Measurements from ENCODE around the gene LMO1. TPM values are rescaled to one million over a fixed set of nuclear protein-coding genes. Genes with fewer than 3 reads are reported as not detected.

Gene LMO1
- total RNA-seq: not detected in 2 replicates
- not detected for polyA plus RNA-seq (2012)

DNA sequence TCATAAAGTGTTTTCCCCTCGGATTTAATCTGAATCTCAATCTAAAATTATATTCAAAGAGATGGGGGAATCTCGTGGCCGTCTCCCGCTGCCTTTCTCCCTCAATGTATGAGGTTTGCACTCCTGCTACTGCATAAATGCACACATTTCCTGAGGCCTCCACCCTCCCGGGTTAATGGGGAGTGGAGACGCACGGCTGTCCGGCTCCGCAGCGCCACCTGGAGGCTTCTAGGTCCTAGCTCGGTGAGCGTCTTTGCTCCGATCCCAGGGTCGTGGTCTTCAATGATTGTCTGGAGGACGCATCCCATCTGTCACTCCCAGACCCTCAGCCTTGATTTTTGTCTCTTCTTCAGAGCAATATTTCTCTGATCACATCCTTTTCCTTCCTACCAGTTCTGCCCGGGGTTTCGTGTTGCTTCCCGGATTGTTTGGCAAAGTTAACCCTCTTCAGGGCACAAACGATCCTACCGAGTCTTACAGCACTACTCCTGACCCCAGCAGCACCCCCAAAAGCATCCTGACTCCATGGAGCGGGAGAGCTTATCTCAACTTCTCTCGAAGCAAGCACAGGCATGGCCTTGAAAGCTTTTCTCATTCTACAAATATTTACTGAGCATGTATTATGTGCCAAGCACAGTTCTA, at the start of gene LMO1:
Gene LMO1, minus strand, starts transcription at position 110 of the 642 bp plus-strand sequence. CDS start 516 bp downstream, outside the sequence.
- DNase-seq (ENCODE audit: low read depth): peak; percentile 67

DNA sequence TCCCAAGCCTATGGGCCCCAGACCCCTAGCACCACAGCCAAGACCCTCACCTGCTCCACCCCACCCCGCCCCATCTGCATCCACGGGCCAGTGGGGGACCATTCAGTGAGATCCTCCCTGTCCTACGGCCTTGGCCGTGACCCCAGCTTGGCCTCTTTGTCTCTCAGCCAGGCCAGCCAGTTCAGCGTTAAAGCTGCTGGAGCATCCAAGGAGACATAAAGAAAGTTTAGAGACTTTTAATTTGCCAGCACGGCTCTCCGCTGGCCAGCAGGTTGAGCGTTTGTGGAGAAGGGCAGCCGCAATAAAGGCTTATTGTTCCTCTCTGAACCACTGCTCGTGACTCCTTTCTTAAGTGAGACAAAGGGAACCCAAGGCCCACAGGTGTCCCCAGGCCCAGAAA, 49.3 kb upstream of the LMO1 start:
- no peak for DNase-seq (ENCODE audit: low read depth)

DNA sequence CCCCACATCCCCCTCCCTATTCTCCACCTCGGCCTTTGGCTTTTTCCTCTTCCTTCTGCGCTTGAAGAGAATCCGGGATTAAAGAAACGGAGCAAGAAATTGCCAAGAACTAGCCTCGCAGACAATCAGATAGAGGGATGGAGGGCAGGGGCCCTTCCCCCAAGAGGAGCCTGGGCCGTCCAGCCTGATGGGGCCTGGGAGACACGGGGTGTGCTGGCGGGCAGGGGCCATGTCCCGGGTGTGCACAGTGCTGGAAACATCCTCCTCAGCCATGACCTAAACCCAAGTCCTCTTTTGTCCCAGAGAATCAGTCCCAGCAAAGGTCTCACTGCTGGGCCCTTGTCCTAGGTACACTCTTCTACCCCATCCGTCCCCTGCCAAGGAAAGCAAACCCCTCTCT, 47.7 kb upstream of the LMO1 start:
- DNase-seq (ENCODE audit: low read depth): no peak

DNA sequence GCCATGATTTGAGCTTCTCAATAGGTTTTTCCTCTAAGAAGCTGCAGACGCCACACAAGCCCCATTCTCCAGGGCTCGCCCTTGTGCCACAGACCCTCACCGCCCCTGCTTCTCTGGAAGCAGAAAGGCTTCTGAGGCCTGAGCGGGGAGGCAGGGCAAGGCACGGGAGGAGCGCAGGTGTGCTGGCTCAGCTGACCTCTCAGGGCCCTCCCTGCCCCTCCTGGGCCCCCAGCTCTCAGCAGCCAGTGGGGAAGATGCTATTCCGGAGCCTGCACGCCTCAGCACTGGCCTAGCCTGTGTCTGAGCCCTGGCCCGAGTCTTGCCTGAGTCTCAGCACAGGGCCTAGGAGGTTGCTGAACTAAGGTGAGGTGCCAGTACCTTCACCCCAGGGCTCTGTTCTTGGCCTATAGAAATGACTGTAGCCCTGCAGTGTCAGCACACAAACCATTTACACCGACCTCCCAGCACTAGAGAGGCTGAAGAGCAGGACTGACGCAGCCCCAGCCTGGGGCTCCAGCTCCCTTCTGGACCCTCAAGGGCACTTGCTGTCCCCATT, 47.1 kb upstream of the LMO1 start:
- DNase-seq (ENCODE audit: low read depth): no peak

DNA sequence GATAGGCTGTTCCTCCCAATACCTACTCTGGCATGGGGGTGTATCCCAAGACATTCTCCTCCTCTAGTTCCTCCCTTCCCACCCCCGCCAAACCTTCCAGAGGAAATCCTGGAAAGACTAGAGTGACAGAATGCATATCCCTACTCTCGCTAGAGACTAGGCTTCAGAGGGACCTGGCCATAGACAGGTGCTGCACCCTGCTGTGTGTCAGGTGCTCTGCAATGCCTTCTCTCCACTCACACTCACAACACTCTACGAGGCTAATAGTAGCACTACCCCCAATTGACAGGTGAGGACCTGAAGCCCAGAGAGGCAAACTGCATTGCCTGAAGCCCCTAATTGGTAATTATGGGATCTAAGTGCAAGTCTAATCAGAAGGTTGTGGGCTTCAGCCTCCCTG, 46.2 kb upstream of the LMO1 start:
- DNase-seq (ENCODE audit: low read depth): no peak

DNA sequence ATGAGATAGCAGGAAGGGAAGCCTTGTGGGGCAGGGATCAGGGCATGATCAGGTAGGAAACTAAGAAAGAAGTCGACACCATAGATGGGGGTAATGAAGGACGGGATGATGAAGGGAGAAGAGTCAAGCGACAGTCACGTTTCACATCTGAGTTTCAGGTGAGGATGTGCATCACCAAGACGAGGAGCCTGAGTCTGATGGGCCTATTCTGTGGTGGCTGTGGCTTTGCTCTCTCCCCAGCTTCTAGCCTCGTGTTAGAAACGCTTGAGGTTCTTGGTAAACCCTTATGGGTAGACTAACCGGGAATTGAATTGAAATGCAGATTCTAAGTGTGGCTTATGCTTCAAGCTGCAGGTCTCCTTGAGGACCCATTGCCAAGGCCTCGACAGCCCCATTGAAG, 45.6 kb upstream of the LMO1 start:
- no peak for DNase-seq (ENCODE audit: low read depth)

DNA sequence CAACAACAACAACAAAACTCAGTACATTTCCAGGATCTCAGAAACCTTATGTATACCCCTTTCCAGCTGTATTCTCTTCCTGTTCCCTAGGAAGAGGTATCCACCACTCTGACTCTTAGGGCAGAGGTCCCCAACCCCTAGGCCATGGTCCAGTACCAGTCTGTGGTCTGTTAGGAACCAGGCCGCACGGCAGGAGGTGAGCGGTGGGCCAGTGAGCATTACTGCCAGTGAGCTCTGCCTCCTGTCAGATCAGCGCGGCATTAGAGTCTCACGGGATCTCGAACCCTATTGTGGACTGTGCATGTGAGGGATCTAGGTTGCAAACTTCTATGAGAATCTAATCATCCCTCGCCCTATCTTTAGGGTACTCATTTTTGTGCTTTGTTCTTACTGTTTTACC, 43.9 kb upstream of the LMO1 start:
- no peak for DNase-seq (ENCODE audit: low read depth)

DNA sequence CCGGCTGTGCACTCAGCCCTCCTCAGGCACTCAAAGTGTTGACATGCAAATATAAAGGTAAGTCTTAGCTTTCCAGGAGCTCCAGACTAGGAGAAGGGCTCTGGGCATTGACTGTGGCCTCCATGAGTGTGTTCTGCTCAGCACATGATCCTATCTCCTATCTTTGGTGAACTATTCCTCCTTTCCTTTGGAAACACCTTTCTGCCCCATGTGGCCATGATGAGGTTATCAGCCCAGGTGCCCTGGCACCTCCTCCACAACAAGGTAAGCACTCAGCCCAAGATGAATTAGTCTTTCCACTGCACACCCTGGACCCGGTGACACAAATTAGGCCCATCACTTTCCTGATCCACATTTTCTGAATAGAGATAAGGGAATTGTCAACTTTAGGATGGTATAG, 37.9 kb upstream of the LMO1 start:
- no peak for DNase-seq (ENCODE audit: low read depth)

DNA sequence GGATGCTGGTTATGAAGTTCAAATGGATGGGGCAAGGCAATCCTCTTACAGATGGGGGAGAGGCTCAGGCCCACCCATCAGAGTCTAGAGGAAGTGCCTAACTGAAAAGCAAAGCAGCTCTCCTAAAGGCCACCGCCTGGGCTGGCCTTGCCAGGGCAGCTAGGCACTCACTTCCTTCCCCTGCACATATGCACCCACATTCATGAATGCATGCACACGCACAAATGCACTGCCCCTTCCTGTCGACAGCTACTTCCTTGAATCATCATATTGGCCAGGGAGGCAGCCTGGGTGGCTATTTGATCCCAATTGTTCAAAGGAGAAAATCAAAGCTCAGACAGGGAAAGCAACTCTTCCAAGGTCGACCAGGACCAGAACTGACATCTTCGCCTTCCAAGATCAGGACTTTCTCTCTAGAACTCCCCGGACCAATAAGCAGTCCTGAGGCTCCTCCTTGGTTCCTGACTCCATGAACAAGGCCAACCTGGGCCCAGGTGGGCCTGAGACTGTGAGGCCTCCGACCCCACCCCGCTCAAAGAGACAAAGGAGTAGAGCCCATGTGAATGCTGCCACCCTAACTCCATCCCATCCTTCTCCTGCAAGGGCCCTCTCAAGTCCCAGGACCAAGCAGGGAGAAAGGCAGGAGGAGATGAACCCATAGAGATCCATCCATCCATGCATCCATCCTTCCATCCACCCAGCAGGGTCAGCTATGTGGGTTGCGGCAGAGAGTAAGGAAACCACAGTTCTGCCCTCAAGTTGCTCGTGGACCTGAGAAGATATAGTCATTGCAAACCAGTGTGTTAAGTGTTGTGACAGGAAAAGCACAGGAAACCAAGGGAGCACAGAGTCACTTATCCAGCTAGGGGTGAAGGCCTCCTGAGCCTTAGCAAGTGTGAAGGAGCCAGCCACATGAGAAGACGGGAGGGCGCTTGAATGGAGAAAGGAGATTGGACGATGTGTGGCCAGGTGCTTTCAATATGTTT, 35.4 kb upstream of the LMO1 start:
- DNase-seq (ENCODE audit: low read depth): no peak

DNA sequence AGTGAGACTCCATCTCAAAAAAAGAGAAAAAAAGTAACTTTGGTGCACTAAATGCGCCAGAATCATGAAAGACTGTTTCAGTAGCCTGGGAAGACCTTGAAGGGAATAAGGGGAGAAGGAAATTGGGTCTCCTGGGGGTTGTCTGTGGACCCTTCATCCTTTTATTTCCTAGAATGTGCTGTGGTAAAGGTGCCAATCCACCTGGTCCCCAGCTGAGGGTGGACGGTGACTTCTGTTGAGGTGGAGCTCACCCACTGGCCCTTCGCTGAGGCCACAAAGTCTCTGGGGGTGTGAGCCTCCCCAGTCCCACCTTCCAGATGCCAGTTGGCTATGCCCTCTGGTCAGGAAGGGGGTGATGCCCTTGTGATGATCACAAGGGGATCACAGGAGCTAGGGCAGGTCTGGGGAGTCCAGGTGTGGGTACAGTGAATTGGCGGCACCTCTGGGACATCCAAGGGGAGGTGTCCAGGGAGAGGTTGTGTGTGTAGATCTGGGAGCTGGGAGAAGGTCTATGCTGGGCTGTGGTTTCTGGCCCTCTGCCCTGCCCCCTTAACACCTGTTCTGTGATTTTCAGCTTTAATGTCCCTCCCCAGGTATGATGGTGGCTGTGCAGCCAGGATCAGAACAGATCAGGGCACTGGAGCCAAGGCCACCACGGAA, 34.2 kb upstream of the LMO1 start:
- DNase-seq (ENCODE audit: low read depth): no peak

DNA sequence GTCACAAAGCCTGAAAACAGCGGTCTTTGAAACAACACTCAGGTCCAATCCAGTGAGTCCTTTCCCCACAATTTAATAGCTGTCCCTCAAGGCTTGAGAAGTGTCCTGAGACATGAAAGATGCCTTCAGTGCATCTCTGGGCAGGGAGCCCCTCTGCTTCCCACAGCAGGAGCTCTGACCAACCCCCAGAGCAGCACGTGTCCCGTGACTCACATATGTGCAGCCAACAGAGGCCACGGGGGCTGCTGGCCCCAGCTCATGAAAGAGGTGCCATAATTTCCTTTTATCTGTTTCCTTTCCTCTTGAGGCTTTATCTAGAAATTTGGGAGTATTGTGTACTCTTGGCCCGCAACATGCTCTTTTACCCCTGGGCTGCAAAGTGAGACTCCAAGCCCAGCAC, 33.2 kb upstream of the LMO1 start:
- DNase-seq (ENCODE audit: low read depth): no peak

DNA sequence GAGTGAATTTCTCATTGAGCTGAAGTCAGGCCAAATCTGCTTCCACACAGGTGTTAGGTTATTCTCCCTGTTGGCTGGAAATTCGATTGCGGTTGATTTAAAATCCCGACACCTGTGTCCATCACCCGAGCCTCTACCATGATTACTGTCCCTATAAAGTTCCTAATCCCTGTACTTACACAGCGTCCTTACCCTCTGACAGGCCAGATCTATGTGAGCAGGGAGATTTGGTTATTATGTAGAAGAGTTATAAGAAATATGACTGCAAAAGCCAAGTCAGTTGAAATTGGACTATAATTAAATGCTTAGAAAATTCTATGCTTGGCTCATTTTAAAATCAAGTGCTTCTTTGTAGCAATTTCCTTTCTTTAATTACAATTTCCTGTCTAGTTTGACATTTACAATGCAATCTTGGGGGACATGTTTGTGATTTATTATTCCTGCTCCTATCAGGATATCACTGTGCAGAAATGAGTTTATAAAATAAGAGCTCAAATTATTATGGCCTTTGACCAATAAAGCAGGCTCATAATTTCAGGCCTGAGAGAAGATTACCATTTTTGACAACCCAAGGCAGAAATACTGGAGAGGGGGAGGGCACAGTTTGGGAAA, 32.5 kb upstream of the LMO1 start:
- DNase-seq (ENCODE audit: low read depth): no peak

DNA sequence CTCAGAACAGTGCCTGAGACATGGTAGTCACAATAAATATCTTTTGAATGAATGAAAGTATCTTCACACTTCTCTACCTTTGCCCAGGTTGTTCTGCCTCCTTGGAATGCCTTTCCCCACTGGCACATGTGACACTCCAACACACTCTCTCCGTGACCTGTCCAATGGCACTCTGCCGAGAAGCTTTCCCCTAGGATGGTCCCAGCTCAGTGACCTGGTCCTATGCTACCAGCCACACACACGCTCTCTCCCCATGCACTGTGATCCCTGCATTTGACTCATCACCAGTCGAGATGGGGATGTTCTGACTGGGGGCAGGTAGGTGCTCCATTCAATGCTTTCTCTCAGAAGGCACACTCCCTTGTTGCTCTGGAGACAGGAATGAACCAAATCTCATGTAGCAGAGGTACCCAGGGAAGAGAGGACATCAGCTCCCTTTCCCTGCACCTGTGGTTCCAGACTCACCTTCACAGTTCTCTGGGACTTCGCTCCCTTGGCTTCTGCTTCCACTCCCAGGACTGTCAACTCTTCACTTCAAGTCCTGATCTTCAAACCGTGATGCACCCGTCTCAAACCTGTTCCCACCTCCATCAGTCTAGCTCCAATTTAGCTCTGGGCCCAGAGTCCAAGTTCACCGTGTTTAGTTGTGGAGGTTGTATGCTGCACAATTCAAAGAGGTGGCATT, 30.7 kb upstream of the LMO1 start:
- DNase-seq (ENCODE audit: low read depth): no peak

DNA sequence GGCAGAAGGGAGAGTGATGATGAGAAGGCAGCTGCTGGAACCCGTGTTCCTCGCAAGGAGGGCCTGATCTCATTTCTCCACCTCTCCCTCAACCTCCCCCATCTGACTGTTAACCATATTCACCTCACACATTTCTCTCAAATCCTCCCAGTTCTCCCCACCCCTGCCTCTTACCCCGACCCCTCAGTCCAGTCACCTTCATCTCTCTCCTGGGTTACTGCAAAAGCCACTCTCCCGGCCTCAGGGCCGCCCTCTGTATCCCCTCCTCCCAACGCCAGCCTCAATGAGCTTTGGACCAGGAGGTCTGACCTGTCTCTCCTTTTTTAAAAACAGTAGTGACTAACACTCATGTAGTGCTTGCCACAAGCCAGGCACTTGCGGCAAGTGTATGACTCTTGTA, 29.5 kb upstream of the LMO1 start:
- DNase-seq (ENCODE audit: low read depth): no peak

DNA sequence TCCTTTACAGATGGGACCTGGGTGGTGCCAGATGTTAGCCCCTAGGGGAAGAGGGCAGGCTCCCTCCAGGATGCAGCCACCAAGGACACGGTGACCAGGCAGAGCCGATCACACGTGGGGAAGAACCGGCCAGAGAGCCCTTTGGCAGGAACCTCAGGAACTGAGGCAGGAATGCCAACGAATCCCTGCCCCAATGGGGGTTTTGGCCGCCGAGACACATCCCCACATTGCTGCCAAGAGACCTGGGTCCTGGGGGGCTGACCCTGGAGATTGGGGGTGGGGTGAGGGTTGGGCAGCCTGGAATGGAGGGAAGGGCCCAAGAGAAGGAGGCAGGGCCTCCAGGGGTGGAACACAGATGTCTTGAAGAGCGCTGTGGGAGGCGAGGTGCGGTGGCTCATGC, 28.7 kb upstream of the LMO1 start:
- DNase-seq (ENCODE audit: low read depth): no peak

DNA sequence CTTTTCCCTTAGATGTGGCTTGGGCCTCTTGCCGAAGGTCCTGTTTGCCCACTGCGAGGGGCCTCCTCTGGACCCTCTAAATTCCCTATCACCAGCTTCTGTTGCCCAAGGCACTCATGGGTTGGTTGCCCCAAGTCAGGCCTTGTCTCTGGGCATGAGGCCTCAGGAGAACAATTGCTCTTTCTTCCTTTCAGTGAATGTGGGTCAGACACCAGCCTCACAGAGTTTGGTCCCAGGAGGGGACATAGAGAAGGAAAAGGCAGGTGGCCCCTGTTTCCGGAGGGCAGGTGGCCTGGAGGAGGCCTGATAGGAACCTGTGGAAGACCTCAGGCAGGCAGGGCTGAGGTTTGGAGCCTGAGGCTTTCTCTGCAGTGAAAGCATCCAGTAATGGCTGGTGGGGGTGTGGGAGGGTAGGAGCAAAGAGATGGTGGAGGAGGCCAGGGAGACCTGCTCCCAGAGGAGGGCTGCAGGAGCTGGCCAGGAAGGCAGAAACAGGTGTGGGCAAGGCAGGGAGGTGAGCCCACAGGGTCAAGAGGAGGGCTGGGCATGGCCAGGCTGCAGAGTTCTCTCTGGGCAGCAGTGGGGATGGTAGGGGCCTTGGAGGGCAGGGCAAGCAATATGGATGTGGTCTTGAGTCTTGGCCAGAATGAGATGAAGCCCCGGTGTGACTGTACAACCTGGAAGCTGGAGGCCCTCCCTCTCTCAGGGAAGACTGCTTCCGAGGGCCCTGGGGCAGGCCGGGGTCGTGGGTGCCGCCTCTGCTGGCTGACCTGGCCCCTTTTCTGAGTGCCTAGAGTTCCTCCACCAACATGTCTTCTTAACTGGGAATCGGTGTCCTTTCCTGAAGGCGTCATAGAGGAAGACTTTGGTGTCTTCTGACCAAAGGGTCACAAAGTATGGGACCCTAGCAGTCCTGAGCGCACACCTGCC, 28.0 kb upstream of the LMO1 start:
- DNase-seq (ENCODE audit: low read depth): no peak

DNA sequence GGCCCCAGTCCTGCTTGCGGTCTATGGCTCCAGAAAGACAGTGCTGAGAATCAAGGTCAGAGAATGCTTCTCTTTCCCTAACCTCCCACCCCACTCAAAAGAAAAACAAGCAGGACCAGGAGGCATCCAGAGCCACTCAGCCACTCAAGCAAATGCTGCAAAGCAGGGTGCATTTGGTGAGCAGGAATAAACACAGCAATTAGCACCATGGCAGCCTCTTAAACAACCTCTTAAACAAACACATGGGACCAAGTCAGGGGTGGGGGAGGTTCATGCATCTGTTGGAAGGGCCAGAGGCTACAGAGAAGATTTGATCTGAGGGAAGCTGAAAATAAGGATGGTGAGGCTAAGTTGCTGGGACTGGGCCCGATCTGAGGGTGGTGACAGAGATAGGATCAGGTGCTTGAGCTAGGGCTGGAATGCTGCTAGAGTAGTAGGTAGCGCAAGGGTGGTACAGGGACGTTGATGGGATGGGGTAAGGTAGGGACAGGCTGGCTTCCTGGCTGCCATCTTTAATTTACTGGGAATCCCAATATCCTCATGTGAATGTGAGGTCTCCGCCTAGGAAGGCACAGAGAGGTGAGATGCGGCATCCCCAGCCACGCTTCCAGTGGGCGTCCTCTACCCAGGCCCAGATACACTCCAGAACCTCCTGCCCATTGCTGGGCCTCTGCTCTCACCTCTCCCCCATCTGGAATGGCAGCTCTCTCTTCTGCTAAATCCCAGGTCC, 26.6 kb upstream of the LMO1 start:
- DNase-seq (ENCODE audit: low read depth): no peak

DNA sequence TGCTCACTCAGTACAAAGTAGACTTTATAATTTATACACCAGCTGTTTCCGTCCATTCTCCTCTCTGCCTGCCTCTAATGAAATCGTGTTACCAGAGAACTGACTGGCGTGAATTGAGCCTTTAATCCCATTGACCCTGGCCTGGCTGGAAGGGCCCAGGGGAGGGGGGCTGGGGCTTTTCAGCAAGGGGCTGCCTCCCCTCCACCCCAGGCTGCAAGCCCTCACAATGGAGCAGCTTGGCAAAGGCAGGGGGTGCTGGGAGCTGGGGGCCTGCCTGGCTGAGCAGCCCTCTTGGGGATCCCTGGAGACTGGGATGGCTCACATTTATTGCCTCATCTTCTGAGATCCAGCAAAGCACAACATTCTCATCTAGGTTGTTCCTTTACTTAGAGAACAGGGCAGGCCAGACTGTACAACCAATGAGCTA, 25.8 kb upstream of the LMO1 start:
- DNase-seq (ENCODE audit: low read depth): no peak

All from myocyte (in vitro differentiated cells).